PC-9 (cell line): Measurements from ENCODE around the gene LRRC7.

ENCODE experiments used
- CTCF ChIP-seq: fragments of 200-600 bp; sonication (generic); conservative IDR thresholded peaks from 2 replicates; pipeline ENCODE4 v1.6.1; 2017; ENCODE audit warnings: mixed run types, antibody characterized with exemption, mild to moderate bottlenecking, moderate library complexity
- EZH2 ChIP-seq: fragments of 200-600 bp; sonication (generic); IDR thresholded peaks from 2 replicates; pipeline ENCODE4 v1.8.0; 2017; ENCODE audit warnings: antibody characterized with exemption, low read depth

DNA sequence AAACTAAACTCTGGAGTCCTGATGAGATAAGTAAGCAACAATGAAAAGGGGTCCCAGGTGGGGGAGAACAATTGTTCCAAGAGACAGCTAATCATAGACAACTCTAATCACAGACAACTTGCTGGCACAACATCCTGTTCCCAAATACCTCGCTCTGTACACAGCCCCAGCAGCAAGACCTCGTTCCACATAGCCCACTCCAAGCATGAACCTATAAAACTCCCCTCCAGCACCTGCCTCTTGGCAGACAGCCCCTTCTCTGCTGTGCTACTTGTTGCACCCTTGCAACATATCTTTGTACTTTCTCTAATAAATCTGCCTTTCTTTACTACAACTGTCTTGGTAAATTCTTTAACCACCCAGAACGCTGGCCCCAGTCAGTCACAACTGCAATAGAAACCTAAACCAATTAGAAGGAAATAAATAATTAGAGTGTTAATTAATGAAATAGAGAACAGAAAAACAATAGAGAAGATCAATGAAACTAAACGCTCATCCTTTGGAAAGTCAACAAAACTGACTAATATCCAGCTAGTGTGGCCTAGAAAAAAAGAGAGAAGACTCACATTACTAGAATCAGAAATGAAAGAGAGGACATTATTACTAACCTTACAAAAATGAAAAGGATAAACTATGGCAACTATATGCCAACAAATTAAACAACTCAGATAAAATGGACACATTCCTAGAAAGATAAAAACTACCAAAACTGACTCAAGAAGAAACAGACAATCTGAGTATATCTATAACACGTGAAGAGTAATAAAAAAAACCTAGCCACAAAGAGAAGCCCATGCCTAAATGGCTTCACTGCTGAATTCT, 601.5 kb downstream of the LRRC7 start:
- TF ChIP-seq CTCF: no peak
- no peak for TF ChIP-seq EZH2
